Measurements from ENCODE around the gene VAC14.

DNA sequence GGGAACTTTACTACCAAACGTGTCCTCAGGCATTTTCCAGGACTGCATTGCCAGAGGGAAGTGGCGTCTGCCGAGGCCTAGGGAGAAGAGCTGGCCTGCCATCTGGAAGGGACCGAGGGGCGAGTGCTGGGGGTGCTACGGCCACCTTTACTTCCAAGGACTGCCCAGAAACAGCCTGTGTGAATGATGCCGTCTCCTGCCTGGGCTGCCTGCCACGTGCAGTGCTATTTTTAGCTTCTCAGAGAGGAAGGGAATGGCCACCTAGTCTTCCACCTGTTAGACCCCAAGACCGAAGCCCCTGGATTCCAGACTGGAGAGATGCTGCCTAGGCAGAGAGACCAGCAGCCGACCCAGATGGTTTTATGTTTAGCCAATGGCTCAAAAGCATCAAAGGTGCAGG, 57.2 kb downstream of the VAC14 start:
- TF ChIP-seq, protein P1, sequence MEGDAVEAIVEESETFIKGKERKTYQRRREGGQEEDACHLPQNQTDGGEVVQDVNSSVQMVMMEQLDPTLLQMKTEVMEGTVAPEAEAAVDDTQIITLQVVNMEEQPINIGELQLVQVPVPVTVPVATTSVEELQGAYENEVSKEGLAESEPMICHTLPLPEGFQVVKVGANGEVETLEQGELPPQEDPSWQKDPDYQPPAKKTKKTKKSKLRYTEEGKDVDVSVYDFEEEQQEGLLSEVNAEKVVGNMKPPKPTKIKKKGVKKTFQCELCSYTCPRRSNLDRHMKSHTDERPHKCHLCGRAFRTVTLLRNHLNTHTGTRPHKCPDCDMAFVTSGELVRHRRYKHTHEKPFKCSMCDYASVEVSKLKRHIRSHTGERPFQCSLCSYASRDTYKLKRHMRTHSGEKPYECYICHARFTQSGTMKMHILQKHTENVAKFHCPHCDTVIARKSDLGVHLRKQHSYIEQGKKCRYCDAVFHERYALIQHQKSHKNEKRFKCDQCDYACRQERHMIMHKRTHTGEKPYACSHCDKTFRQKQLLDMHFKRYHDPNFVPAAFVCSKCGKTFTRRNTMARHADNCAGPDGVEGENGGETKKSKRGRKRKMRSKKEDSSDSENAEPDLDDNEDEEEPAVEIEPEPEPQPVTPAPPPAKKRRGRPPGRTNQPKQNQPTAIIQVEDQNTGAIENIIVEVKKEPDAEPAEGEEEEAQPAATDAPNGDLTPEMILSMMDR (IDR thresholded peaks at IDR 0.05), result no peak
- no peak for TF ChIP-seq POLR2A (IDR thresholded peaks at IDR 0.05)
